Esophagus squamous epithelium (tissue), 5 donors: ENCODE results near the gene DLG2. TPM values are rescaled to one million over a fixed set of nuclear protein-coding genes. Genes with fewer than 3 reads are reported as not detected.

Experiments
- DNase-seq: peaks from one replicate; lab custom pipeline; 2025; lab: John Stamatoyannopoulos, UW
- H3K27ac ChIP-seq, 4 donors: fragments of 200-600 bp; sonication (generic); one replicate each; pipeline ENCODE4 v1.5.1; 2016 to 2019; ENCODE audit warnings: mild to moderate bottlenecking in 1 of 4
- H3K27me3 ChIP-seq, 4 donors: fragments of 200-600 bp; sonication (generic); 1 replicate in 3 of 4; 2 replicates in 1 of 4; pipeline versions ENCODE4 v1.5.1 to v1.6.0; 2017 to 2021; ENCODE audit warnings: antibody characterized with exemption in 1 of 4
- H3K36me3 ChIP-seq, 3 donors: fragments of 200-600 bp; sonication (generic); one replicate each; pipeline ENCODE4 v1.5.1; 2016 to 2019
- H3K4me1 ChIP-seq, 3 donors: fragments of 200-600 bp; sonication (generic); one replicate each; pipeline ENCODE4 v1.5.1; 2017 to 2019
- H3K4me3 ChIP-seq, 4 donors: fragments of 200-600 bp; sonication (generic); 1 replicate in 3 of 4; 2 replicates in 1 of 4; pipeline ENCODE4 v1.5.1; 2016 to 2019; ENCODE audit warnings: mild to moderate bottlenecking in 2 of 4, moderate library complexity in 1 of 4
- H3K9me3 ChIP-seq, 3 donors: fragments of 200-600 bp; sonication (generic); one replicate each; pipeline ENCODE4 v1.5.1; 2016 to 2019
- POLR2A ChIP-seq, 4 donors: fragments of 450-650 bp; IDR thresholded peaks; one replicate each; pipeline ENCODE4 v1.6.1; 2017; ENCODE audit warnings: antibody characterized with exemption in 4 of 4, mild to moderate bottlenecking in 4 of 4, moderate library complexity in 3 of 4
- WGBS, 2 donors: methylation state at CpG; one replicate each; pipeline ENCODE4 v1.1.5; 2018; 5-methylcytosine and 5-hydroxymethylcytosine counted together
- intact Hi-C: fragments of 100-400 bp; cut with DNase I; formaldehyde crosslinking; loops from one replicate; pipeline ENCODE4 v1.15.0; 2022
- total RNA-seq, 4 donors: library from RNA; depleted of rRNA; stranded (reverse); fragments of >200 nt; gene quantifications; one replicate each; pipeline ENCODE4 v1.1.0, GENCODE V29; 2016
- TF ChIP-seq, protein P1 (sequence below), 6 experiments: fragments of 450-650 bp in 4 of 6; fragments of 200-600 bp in 2 of 6; sonication (generic) in 2 of 6; IDR thresholded peaks; one replicate each; pipeline ENCODE4 v1.5.1; 2016 to 2019; ENCODE audit warnings: antibody characterized with exemption in 6 of 6, mild to moderate bottlenecking in 4 of 6, moderate library complexity in 4 of 6
- donor health status: DM: yes; HTN: yes; CAD: no.

Gene DLG2
- total RNA-seq, 4 donors from 2014 or later = 2.9 to 27.7 (median 12.6) TPM

DNA sequence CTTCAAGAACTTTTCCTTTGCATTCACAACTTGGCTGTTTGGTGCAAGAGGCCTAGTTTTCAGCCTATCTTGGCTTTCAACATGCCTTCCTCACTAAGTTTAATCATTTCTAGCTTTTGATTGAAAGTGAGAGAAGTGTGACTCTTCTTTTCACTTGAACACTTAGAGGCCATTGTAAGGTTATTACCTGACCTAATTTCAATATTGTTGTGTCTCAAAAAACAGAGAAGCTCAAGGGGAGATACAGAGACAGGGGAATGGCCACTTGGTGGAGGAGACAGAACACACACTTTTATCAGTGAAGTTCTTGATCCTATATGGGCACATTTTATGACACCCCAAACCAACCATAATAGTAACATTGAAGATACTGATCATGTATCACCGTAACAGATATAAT lies 532.3 kb downstream of the DLG2 start:
- no peak for DNase-seq
- Histone ChIP-seq H3K27me3 (no peaks in the 10 kb centered on the region), H3K27ac (no peak overlapping the region), H3K9me3 (peaks cover 0 to 8% (median 0%) of the 10 kb centered on the region in 3 donors), H3K36me3 (no peaks in the 10 kb centered on the region), H3K4me1 (no peaks in the 10 kb centered on the region), H3K4me3 (no peak overlapping the region)
- TF ChIP-seq, protein P1, sequence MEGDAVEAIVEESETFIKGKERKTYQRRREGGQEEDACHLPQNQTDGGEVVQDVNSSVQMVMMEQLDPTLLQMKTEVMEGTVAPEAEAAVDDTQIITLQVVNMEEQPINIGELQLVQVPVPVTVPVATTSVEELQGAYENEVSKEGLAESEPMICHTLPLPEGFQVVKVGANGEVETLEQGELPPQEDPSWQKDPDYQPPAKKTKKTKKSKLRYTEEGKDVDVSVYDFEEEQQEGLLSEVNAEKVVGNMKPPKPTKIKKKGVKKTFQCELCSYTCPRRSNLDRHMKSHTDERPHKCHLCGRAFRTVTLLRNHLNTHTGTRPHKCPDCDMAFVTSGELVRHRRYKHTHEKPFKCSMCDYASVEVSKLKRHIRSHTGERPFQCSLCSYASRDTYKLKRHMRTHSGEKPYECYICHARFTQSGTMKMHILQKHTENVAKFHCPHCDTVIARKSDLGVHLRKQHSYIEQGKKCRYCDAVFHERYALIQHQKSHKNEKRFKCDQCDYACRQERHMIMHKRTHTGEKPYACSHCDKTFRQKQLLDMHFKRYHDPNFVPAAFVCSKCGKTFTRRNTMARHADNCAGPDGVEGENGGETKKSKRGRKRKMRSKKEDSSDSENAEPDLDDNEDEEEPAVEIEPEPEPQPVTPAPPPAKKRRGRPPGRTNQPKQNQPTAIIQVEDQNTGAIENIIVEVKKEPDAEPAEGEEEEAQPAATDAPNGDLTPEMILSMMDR (IDR thresholded peaks at IDR 0.05) = no peak
- no peak for TF ChIP-seq POLR2A (IDR thresholded peaks at IDR 0.05)
- WGBS, 2 donors = 87 to 90% methylated on average over 1 of the region's 1 CpG
- intact Hi-C loops = no loop called here

DNA sequence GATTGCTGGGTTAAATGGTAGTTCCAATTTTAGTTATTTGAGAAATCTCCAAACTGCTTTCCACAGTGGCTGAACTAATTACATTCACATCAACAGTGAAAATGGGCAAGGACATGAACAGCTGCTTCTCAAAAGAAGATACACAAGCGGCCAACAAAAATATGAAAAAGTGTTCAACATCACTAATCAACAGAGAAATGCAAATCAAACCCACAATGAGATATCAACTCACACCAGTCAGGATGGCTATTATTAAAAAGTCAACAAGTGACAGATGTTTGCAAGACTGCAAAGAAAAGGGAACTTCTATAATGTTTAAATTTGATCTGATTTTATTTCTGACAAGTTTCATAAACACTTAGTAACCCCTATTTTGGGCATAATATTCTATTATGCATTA lies 537.5 kb downstream of the DLG2 start:
- 76 to 80% methylated on average over 1 of the region's 1 CpG for whole genome bisulfite sequencing, 2 donors
- H3K27me3 ChIP-seq = no peaks in the 10 kb centered on the region
- no peaks in the 10 kb centered on the region for H3K4me1 ChIP-seq
- H3K36me3 ChIP-seq = no peaks in the 10 kb centered on the region
- no peak for DNase-seq
- no peaks in the 10 kb centered on the region for H3K9me3 ChIP-seq
- intact Hi-C loops = no loop called here
- H3K27ac ChIP-seq = no peak overlapping the region
- TF ChIP-seq, protein P1 (IDR thresholded peaks at IDR 0.05) = no peak
- TF ChIP-seq POLR2A (IDR thresholded peaks at IDR 0.05) = no peak
- no peak overlapping the region for H3K4me3 ChIP-seq

DNA sequence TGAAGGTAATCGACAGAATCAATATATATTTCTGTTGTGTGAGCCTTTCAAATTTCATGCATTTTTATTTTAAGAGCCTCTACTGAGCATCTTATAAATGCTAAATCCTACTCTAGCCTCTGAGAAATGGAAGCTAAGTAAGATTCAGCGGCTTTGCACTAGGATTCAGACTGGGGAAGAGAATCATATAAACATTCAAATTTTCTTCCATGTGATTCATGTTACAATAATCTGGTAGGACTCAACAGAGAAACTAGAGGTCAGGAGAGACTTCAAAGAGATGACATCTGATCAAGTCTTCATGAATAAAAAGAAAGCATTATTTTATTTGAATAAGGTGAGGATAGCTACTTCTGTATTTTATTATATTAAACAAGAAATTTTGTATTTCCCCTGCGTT lies 538.9 kb downstream of the DLG2 start:
- H3K9me3 ChIP-seq = peaks cover 0 to under 1% (median 0%) of the 10 kb centered on the region in 3 donors
- H3K27ac ChIP-seq = no peak overlapping the region
- no peak overlapping the region for H3K4me3 ChIP-seq
- no peak for DNase-seq
- intact Hi-C loops = no loop called here
- no peaks in the 10 kb centered on the region for H3K27me3 ChIP-seq
- H3K36me3 ChIP-seq = no peaks in the 10 kb centered on the region
- TF ChIP-seq POLR2A (IDR thresholded peaks at IDR 0.05) = no peak
- TF ChIP-seq, protein P1 (IDR thresholded peaks at IDR 0.05) = no peak
- 31 to 71% methylated on average over 3 of the region's 3 CpGs for WGBS, 2 donors
- H3K4me1 ChIP-seq = no peaks in the 10 kb centered on the region

DNA sequence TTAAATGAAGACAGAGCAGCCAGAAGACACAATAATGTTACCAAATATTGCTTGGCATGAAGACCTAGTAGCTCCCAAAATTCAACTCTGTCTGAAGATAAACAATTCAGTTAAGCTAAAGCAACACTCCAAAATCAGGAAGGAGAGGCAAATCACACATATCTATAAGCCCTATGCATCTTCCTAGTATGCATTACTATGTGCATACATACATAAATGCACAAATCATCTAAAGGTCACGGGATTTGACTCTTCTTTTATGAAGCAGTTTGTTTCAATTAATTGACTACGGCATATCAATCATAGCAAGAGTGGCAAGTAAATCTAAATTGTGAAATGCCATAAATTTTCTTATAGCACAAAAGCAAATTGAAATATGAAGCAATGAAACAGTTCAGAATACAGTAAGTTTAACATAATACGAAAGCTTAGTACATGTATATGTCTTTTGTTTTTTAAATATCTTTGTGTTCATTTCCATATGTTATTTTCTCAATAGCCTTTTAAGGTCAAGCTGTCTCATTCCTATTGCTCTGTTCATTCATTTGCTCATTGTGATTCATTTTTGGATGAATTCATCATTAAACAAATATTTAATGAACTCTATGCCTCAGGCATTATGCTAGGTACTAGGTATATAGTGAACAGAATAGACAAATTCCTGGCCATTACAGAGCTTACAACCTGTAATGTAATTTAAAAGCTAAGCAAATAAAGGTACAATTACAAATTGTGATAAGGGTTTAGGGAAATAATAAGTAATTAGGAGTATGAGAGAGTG lies 540.5 kb downstream of the DLG2 start:
- H3K4me1 ChIP-seq = no peaks in the 10 kb centered on the region
- no peaks in the 10 kb centered on the region for H3K27me3 ChIP-seq
- TF ChIP-seq, protein P1 (IDR thresholded peaks at IDR 0.05) = no peak
- TF ChIP-seq POLR2A (IDR thresholded peaks at IDR 0.05) = no peak

DNA sequence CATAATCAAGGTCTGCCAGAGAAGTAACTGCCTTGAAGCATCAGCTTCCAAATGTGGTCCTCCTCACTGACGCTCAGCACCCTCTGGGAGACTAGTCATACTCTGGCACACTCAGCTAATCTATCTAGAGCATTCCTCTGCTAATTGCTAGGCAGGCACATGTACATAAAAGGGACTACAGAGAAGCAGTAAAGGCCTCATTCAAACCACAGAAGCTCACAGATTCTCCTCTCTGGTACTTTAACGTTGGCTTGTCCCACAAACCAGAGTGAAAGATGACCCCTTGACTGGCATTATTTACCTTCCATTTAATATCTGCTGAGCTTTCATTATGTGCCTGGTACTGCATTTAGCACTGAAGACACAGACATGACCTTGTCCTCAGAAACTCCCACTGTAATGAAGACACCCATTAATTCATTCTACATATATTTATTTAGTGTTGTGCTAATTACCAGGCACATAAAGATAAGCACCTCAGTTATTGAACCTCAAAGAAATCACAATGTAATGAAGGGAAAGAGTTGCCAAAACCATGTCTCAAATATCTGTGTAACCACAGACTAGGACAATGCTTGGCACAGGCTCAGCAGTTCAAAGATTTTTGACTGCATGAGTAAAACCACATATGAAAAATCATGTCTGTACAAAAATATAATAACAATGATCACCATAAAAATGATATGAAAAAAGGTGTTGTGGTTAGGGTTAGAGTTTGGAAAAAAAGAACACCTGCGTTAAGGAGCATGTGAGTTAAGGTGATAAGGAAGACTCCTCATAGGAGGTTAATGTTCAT lies 550.4 kb downstream of the DLG2 start:
- WGBS, 2 donors = 30 to 31% methylated on average over 2 to 3 of the region's 3 CpGs
- Histone ChIP-seq H3K4me3 (no peak overlapping the region), H3K27ac (no peak overlapping the region), H3K36me3 (no peaks in the 10 kb centered on the region), H3K27me3 (no peaks in the 10 kb centered on the region), H3K9me3 (no peaks in the 10 kb centered on the region), H3K4me1 (no peaks in the 10 kb centered on the region)
- no peak for TF ChIP-seq POLR2A (IDR thresholded peaks at IDR 0.05)
- TF ChIP-seq, protein P1 (IDR thresholded peaks at IDR 0.05) = no peak
- no peak for DNase-seq
- intact Hi-C loops = no loop called here

More for the DNA sequence above, 540.5 kb downstream of the DLG2 start:
- no peak for DNase-seq
- H3K27ac ChIP-seq = no peak overlapping the region
- H3K9me3 ChIP-seq = peaks cover 0 to 5% (median 3%) of the 10 kb centered on the region in 3 donors
- H3K36me3 ChIP-seq = no peaks in the 10 kb centered on the region
- WGBS, 2 donors = 56 to 75% methylated on average over 3 of the region's 3 CpGs
- intact Hi-C loops = no loop called here
- no peak overlapping the region for H3K4me3 ChIP-seq
